GM19328 (cell line): ENCODE results near the gene PCP2.

ENCODE experiments used
- ATAC-seq: cut with Tn5 transposase; IDR thresholded peaks from one replicate; pipeline ENCODE4 v1.9.1; 2021; ENCODE audit warnings: mild to moderate bottlenecking, moderate library complexity; ENCODE audit not compliant: unreplicated experiment

Gene PCP2

GRCh38 chr19:7602240-7602934 is 31.1 kb downstream of the PCP2 start:
- no peak for ATAC-seq

GRCh38 chr19:7600721-7601120 is 32.8 kb downstream of the PCP2 start:
- no peak for ATAC-seq

GRCh38 chr19:7598180-7598579 is 35.3 kb downstream of the PCP2 start:
- ATAC-seq: no peak

- ATAC-seq: no peak
Measured at GRCh38 chr19:7597689-7598088, 35.8 kb downstream of the PCP2 start.

- no peak for ATAC-seq
Measured at GRCh38 chr19:7596211-7596937, 37.1 kb downstream of the PCP2 start.

GRCh38 chr19:7595466-7596133 is 37.9 kb downstream of the PCP2 start, which contains the start of gene CAMSAP3:
Gene CAMSAP3 (plus strand): TSS chr19:7595863. CDS start chr19:7596003, 140 bp downstream.
- ATAC-seq: no peak

- ATAC-seq: no peak
Measured at GRCh38 chr19:7590256-7590655, 43.3 kb downstream of the PCP2 start.

GRCh38 chr19:7589822-7590221 is 43.7 kb downstream of the PCP2 start:
- ATAC-seq: no peak

GRCh38 chr19:7582446-7582845 is 51.1 kb downstream of the PCP2 start:
- ATAC-seq: no peak
